NCI-H510A treated with DMSO at 0.1 percent for 48 hours (cell line): ENCODE data around the gene ZCCHC17.

ENCODE experiments used
- DNase-seq: peaks from one replicate; lab custom pipeline; 2025; lab: John Stamatoyannopoulos, UW

The ZCCHC17 gene

DNA sequence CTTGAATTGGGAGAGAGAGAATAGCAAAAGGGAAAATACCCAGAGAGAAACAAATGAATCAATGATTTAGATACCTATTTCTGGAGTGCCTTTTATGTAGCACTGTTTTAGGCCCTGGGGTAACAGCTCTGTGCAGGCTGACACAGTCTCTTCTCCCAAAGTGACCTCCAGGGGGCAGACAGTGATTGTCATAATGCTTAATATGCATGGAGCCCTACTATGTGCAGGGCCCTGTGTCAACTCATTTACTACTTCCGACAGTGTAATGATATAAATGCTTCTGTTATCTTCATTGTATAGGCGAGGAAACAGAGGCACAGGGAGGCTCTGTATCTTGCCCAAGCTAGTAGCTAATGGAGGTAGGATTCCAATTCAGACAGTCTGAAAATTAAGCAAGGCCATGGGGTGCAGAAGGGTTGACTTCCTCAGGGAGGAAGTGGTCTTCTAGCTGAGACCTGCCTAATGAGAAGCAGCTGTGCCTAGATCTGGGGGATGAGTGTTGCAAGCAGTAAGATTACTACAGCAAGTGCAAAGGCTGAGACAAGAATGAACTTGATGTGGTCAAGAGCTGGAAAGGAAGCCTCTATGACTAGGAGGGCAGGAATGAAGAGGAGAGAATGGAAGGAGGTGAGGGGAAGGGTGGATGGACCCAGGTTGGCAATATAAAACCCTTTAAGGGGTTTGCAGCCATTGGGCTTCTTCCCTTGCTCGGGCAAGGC, 100.0 kb downstream of the ZCCHC17 start:
- no peak for DNase-seq

DNA sequence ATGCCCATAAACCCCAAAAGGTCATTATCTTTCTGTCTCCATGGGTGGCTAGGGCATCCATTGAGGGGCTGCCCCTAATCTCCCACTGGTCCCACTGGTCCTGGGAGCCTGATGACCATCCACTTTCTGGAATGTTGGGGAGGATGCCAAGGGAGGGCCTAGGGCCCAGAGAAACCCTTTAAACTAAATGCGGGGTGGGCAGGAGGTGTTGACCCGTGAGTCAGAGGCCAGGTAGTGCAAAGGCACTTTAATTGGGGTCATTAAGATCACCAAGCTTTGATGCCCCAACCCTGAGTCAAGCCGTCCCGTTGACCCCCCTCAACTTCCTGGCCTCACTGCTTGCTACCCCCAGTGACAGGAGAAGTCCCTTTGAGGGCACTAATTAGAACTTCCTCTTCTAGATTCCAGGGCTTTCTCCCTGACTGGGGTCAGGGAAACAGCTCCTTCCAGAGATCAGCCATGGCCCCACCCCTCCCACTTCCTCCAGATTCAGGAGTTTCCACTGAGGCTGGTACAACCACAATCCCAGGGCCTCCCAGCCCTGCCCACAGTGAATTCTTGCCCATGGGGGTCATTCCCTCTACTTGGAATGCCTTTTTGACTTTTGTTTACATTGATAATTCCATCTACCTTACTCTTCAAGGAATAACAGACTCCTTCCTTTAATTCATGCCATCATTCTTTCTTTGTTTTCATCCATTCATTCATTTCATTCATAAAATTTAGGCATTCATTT, 100.7 kb downstream of the ZCCHC17 start:
- no peak for DNase-seq

DNA sequence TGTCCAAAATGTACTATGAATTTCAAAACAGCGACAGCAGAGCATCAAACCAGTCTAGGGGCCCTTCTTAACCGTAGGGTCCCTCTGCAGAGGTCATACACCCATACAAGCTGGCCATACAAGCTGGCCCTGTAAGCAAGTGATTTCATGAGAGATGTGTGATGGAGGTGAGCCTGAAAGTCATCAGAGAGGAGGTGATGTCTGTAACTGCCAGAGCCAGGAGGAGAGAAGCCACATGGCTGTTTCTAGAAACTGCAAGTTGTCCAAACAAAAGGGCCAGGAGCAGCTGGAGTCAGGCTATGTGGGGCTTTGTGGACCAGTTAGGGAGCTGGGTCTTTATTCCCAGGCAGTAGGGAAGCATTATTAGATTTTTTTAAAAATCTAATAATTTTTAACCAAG, 101.4 kb downstream of the ZCCHC17 start:
- no peak for DNase-seq

DNA sequence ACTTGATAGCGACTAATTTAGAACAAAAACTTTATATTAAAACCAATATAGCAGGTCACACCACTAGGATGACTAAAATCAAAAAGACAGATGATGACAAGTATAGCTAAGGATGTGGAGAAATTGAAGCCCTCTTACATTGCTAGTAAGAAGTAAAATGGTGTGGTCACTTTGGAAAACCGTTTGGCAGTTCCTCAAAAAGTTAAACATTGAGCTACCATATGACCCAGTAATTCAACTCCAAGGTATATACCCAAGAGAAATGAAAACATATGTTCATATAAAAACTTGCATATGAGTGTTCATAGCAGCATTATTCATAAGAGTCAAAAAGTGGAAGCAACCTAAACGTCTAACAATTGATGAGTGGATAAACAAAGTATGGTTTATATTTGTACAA, 103.1 kb downstream of the ZCCHC17 start:
- DNase-seq: no peak

DNA sequence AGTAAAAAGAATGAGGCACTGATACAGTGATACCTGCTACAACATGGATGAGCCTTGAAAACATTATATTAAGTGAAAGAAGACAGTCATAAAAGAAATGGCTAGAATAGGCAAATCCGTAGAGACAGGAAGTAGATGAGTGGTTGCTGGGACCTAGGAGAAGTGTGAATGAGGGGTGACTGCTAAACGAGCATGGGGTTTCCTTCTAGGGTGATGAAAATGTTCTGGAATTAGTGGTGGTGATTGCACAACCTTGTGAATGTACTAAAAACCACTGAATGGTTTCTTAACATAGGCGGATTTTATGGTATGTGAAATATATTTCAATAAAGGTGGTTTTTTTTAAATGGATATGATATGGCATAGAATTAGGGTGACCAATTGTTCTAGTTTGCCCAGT, 103.6 kb downstream of the ZCCHC17 start:
- no peak for DNase-seq

DNA sequence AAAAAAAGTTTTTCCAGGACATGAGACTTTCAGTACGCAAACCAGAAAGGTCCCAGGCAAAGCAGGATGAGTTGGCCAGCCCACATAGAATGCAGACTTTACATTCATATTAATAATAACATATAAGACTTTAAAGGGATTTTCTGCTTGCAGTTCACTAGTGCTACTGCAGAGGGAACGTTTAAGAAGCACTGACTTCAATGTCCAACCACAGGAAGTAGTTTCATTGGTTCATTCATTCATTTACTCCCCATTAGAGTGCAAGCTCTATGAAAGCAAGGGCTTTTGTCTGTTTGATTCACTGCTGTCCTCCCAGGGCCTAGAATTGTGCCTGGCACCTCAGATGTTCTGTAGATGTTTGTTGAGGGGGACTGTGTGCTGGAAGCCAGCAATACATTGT, 104.4 kb downstream of the ZCCHC17 start:
- no peak for DNase-seq

DNA sequence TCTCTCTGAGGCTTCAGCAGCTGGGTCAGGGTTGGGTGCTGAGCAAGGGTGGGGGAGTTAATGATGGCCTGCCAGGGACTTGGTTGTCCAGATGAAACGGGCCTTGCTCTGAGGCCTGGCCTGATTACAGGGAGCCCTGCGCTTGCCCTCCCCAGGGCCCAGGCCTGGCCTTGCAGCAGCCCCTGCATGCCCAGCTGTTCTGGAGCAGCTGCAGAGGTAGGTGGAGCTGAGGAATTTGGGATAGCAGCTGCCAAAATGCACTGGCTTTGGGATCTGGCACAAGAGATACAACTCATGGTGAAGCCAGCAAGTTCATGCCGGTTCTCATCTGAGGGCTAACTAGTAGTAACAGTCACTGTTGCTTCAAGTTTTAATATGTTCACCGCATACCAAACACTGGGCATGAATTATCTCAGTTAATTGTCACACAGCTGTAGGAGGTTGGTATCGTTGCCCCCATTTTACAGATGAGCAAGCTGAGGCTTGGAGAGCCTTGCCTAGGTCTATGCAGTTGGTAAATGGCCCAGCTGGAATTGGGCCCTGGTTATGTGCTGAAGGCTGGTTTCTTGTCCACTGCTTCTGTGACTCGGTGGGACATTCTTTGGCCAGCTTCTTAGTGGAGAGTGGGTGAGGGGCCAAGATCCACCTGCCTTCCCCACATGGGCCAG, 108.9 kb downstream of the ZCCHC17 start:
- no peak for DNase-seq

DNA sequence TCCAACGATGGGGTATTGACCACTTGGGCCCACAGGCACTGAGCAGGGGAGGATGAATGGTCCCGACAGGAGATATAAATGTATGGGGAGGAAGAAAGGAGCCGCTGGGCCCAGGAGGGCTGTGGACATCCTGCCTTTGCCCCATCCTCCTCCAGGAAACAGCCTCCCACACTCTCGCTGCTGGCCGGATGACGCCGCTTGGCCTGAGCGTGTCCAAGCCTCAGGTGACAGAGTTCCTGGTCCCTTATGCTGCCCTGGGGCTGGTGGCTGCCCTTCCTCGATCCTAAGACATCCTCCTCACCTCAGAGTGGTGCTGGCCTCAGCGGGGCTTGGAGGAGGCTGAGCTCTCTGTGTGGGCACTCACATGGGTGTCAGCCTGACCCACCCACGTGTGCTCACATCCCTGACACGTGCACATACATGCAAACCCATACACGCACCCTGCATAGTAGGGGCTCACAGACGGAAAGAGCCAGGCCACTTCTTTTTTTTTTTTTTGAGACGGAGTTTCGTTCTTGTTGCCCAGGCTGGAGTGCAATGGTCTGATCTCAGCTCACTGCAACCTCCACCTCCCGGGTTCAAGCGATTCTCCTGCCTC, 110.3 kb downstream of the ZCCHC17 start:
- no peak for DNase-seq

DNA sequence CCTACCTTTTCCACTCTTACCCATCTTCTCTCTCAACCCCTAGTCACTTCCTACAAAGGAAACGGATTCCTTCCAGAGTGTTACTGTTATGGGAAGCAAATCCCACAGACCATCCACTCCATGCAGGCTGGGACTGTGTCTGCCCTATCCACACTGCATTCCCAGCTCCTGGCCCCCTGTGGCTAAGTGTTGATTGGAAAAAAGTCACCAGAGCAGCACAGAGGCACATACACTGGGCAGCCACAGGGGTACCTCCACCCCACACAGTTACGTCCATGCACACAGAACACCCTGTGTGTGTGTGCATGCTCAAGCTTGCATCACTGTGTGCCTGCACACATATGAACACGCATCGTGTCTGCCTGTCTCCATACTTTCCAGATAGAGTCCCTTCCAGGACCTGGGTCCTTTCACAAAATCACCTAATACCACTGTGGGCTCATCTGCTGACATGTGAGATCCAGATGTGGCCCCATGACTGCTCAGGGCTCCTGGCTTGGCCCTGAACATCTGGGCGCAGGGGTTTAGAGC, 112.0 kb downstream of the ZCCHC17 start:
- no peak for DNase-seq

DNA sequence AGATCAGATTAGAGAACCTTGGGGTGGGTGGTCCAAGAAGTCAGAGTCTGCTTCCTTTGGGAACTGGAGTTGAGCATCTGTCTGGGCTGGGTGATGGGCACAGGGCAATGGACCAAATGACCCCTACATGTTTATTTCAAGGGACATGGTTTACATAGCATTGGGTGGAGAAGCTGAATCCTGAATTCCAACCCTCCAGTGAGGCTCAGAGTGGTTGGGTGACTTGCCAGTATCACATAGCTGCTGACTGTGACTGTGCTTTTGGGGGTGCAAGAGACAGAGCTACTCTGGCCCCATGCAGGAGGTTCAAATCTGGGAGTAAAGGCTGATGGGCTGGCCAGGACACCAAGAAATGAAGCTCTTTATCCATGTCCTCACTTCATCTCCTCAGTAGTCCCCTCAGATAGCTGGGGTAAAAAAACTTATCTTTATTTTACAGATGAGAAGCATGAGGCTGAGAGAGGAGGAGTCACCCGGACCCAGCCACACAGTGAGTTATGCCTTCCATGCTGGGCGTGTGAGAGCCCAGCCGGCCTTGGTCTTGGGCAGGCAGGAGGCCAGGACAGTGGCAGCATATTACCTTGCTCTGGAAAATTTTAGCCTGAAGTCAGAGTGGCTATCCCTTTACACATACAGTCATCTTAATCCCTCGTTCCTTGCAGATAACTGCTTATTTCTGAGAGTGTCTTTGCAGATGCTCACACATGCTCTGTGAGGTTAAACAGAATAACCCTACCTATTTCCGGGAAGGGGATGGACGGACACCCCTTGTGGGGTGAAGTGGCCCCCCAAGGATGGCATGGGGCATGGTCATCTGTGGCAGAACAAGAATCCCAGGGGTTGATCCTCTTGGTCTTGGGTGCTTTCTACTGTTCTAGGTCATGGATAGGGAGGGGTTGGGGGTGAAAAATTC, 113.4 kb downstream of the ZCCHC17 start:
- no peak for DNase-seq

DNA sequence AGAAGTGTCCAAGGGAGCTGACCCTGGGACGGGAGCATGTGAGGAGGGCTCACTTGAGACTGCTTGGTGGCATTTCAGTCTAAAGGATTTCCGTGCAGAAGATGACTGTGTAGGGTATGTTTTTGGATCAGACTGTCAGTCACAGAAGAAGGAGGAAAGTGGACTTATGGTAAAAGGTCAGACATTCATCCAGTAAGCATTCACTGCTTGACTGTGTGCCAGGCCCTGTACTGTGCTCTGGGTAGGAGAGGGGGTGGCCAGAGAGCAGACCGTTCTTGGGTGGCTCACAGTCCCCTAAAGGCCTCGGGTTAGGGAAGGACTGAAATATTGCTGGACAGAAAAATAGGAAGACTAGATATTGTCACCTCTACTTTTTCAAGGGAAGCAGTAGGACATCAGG, 114.0 kb downstream of the ZCCHC17 start:
- no peak for DNase-seq

DNA sequence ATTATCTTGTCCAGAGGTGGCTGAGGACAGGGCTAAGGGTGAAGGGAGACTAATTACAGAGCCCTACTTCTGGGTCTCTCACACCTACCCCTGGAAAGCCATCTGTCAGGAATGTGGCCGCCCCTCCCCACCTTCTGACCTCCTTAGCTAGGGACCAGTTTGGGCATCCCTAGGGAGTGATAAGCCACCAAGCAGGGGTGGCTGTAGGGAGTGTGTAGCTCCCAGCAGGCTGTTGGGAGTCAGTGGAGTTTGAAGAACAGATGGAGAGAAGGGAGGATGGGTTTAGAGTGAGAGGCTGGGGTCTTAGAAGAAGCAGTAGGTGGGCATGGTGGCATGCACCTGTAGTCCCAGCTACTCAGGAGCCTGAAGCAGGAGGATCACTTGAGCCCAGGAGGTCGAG, 115.4 kb downstream of the ZCCHC17 start:
- no peak for DNase-seq

DNA sequence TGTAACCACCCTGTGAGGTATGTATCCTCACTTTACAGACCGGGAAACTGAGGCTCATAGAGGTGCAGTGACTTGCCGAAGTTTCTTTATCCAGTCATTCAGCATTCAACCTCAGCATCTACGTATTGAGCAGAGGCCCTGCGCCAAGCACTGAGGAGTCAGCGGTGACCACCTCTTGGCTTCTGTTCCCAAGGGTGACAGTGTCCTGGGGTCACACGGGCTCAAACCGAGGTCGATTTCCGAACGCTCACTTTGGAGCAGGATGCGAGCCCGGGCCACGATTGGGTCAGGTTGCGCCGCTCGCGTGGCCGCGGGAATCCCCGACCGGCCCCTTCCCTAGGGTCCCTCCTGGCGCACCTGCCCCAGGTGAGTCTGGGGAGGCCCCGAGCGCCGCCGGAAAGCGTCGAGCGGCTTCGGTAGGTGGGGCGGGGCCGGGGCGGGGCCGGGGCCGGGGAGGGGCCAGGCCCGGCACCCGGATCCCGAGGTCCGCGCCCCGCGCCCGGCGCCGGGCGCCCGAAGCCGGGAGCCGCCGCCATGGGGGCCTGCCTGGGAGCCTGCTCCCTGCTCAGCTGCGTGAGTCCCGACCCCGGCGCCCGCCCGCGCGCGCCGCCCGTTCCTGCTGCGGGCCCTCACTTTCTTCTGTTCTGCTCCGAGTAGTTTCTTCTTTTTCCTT, 116.0 kb downstream of the ZCCHC17 start, which contains the start of gene SERINC2:
TSS of gene SERINC2 (plus strand) at position 482 of the 673 bp plus-strand sequence. CDS start at position 535, 53 bp downstream.
- peak; percentile 41 for DNase-seq

DNA sequence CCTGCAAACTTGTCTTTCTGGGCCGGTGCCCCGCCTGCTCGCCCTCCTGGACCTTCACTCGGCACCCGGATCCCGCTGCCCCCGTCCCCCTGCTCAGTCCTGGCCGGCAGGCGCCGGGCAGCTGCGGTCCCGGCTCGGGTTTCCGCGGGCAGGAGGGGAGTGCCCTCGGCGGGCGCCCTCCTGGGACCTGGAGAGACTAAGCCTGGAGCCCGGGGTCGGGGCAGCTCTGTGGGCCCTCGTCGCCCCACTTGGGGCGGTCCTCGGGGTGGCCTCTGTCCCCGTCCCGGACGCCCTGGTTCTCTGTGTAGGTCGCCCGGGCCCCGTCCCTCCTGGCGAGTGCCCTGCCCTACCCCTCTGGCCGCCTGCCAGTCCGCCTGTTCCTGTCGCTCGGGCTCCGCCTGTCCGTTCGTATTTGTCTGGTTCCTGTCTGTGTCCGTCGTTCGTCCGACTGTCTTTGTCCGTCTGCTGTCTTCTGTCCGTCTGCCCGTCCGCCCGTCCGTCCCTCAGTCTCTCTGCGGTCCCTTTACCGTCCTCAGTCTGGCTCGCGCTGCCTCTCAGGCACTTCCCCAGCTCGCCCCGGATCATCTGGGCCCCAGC, 116.7 kb downstream of the ZCCHC17 start:
- peak; percentile 37 for DNase-seq
